Epidermal melanocyte (primary cell): ENCODE results near the gene P2RY2.
"Not testable (repeated sequence)": the region's sequence is repeated elsewhere in the genome, so short reads cannot be mapped to it uniquely, and the experiment has no call there.

Experiments used
- DNase-seq: peaks from one replicate; pipeline ENCODE4 v3.0.0; 2011; ENCODE audit warnings: low spot score; ENCODE audit not compliant: insufficient read length

P2RY2 gene

DNA sequence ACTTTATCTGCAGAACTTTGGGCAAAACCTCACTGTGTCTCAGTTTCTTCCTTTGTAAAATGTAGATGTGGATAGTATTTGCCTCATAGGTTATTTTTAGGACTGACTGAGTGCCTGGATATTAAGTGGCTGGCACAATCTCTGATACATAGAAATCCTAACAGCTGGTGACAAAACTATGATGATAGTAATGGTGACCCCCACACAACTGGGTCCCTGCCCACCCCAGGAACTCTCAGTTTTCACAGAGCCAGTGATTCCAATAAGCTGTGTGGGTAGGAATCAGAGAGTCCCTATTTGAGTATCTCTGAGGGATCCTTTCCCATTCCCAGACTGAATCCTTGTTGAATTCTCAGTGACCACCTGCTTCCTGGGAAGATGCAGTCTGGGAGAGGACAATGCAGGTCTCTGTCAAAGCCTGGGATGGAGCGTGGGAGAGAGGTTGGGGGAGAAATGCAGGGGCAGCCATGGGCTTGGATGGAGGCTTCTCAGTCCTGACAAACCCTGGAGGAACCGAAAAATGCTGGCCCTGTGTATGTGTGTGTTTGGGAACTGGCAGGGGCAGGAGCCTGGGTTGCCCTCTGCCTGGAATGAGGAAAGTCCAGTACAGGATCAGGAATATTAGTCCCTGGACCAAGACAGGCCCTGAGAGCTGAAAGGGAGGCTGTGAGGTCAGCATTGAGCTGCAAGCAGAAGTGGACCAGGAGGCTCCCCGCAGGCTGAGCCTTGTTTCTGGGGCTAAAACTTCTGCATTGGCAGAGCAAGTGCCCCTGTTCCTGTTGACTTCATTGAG, 48.0 kb downstream of the P2RY2 start:
- DNase-seq, result no peak

DNA sequence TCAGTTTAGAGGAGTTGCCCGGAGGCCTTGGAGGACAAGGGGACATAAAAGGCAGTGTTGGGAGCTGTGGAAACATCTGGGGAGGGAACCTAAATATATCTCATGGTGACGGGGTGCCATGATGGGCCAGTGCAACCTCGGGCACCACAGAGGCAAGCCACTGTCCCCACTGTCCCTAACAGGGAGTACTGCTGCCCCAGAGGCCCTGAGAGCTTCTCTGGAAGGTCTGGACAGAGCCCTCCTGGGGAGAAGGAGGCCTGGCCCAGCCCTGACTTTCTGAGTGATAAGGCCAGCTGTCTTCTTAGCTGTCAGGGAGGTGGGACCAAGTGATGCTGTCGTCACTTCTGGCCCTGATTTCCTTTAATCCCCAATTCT, 48.6 kb downstream of the P2RY2 start:
- DNase-seq, result no peak

DNA sequence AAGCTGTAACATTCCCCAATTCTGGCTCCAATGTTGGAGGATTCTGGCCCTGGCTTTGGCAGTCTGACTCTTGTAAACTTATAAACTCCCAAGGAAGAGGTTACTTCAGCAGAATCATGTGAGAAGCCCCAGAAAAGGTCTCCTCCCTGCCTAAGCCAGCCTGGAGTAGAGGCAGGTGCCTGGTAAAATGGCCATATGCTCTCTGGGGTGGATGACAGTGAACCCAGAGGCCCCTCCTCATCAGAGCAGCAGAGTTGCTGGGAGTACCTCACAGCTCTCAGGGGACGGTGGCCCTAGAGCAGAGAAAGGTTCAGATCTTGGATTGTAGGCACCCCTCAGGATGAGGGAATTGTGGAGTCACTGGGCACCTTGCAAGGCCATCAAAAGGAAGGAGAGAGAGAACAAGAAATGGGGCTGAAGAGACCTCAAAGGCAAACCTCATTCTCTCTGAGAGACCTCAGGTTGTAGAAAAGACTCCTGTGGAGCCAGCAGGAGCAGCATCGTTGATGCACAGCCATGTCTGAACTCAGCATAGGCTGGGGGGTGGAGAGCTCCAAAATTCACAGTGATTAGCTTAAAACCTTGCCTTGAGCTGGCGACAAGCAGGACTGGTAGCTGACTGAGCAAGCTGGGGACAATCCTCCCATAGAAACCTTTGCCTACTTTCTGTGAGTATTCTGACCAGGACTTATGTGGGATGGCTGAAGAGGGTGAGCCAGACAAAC, 49.2 kb downstream of the P2RY2 start:
- no peak for DNase-seq

DNA sequence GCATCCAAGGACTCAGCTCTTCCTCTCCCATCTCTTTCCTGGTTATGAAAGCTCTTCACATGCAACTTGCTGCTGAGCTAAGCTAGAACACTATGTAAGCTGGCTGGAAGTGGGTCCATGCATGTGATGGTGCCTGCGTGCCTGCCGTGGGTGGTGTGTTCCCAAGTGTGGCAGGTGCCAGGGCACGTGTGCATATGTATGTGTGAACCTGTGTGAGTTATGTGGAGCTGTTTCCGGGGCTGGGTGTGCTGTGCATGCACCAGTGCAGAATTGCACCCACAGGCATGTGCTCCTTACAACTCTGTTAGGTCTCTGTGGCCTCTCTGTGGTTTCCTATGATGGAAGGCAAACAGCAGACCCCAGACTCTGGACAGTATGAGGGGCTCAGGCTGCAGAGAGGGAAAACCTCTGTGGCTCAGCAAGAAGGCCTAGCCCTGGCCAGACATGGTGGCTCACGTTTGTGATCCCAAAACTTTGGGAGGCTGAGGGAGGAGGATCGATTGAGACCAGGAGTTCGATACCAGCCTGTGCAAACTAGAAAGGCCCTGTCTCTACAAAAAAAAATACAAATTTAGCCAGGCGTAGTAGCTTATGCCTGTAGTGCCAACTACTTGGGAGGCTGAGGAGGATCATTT, 49.9 kb downstream of the P2RY2 start:
- DNase-seq, result no peak

DNA sequence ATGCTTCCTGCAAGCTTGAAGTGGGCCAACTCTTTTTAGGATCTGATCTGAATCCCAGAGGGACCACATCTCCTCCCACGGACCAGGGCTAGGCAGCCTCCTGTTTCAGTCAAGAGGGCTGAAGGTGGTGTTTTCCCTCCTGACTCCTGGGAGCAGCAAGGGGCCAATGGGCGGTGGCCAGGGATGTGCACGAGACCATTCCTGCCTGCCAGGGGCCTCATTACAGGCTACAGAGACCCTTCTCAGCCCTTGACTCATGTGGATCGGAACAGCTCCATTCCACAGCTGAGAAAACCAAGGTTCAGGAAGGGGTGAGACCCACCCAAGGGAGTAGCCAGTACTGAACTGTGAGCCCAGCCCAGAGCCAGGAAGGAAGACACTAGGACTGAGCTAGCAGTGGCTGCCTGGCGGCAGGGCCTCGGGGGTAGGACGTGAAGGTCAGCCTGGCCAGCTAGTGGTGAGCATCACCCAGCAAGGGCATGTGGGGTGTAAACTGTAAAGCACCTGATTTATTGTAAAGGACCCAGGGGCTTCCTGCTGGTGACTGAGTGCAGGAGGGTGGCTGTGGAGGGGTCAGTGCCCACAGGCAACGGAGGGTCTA, 50.7 kb downstream of the P2RY2 start:
- no peak for DNase-seq

DNA sequence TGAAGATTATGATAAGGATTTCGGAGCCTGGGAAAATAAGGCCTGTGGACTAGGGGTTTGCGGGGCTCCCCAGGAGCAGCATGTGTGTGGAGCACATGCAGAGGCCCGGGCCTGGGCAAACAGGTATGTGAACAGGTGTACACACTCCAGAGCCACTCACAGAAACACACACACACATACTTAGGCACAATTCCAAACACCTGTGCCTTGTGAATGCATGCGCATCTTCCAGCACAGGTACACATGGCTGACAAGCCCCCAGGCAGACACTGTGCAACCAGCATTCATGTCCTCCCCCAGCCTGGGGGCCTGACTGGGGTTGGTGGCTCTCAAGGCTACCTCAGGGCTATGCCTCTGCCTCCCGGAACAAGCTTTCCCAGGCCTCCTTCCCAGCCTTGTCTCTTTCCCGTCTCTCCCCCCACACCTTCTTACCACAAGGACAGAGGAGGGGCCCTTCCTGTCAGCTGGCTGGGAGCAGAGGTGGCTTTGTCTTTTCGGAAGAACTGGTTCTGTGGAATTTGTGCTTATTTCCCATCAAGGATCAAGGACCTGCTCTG, 51.5 kb downstream of the P2RY2 start:
- no peak for DNase-seq

DNA sequence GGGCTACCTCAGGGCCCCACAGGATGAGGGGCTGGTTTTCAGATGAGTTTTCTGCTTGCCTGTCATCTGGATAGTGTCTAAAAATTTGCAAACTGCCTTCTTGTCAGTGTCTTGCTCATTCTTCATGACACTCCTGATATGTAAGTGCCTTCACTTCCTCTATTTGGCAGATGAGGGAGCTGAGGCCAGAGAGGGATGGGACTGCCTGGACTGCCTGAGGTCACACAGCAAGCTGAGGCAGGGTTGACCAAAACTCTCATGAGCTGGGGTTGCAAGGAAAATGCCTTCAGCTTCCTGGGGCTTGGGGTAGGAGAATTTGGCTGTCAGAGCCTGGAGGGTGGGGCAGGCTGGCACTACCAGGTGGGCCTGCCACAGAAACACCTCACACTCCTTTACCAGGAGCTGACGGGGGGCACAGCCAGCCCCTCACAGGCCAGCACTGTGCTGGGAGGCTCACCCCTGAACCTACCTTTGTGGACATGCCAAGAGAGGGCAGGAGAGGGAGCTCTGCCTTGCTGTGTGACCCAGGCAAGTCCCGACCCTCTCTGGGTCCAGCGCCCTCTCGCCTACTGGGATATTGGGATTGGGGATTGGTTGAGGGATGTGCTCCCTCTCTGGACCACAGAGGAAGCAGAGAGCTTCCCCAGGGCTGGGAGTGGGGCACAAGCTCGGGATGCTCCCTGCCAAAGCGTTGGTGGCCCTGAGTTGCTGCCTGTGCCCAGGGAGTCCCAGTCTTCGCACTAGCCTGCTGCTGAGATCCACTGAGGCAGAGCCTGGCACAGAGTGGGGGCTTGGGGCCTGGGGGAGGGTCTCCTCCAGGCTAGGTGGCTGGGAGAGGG, 52.2 kb downstream of the P2RY2 start:
- DNase-seq, result no peak

DNA sequence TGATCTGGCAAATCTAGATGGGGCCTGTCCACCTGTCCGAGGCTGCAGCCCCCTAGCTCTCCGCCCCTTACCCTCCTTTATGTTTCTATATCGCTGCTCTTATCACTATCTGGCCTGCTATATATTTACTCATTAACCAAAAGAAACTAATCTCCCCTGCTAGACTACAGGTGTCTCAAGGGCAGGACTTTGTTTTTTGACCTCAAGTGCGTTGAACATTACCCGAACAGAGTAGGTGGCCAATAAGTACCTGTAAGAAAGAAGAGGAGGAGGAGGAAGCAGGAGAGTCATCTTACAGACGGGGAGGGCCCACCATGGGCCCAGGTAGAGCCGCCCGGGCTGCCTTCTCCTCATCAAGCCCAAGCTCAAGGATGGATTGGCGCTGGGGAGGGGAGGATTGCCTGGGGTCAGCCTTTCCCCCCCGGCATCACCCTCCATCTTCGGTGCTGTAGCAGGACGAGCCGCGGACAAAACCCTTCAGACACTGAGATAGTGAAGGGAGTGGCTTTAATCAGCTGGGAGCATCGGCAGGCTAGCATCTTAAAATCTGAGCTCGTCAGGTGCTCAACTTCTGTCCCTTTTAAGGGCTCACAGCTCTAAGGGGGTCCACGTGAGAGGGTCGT, 52.9 kb downstream of the P2RY2 start:
- DNase-seq, result no peak

DNA sequence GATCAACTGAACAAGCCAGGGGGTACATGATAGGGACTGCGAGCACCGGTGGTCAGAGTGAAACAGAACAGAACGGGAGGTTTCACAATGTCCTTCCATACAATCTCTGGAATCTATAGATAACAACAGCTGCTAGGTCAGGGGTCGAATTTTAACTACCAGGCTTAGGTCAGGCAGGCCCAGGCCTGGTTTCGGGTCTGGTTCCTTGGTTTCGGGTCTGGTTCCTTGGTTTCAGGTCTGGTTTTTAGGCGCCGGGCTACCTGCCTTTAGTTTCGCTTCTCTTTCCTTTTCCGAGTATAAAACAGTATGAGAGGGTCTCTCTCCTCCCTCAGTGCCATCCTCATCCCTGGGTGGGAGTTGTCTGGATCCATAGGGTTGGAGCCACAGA, 53.4 kb downstream of the P2RY2 start:
- not testable (repeated sequence) for DNase-seq

DNA sequence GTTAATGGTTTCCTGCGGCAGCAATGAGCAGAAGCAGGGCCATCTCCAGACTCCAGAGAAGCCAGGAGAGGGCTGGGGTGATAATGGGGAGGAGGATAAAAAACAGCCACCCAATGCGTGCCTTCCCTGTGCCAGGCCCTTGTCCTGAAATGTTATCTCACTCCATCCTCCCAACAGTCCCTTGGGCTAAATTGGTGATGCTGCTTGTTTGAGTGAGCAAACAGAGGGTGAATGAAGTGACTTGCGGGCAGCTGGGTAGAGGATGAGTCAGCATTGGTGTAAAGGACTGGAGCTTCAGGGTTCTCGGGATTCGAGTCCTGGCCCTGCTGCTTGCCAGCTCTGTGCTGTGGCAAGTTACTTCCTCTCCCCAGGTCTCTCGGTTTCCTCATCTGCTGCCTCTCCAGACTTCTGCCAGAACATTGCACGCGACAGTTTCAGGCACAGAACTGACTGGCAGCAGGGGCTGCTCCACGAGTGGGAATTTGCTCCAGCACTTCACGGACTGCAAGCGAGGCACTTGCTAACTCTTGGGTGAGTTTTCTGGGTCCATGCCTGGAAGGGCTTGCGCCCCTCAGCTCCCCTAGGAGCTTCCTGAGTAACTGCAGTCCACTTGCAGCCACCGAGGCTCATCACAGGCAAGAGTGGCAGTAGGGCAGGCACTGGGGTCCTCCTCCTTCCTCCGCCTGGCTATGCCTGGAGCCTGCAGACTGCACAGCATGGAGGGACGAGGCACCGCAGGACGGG, 54.0 kb downstream of the P2RY2 start, which contains the start of gene P2RY6:
P2RY6 (plus strand) TSS at position 403 of the 744 bp plus-strand sequence. CDS start 24,181 bp downstream, outside the sequence.
- DNase-seq, result no peak

DNA sequence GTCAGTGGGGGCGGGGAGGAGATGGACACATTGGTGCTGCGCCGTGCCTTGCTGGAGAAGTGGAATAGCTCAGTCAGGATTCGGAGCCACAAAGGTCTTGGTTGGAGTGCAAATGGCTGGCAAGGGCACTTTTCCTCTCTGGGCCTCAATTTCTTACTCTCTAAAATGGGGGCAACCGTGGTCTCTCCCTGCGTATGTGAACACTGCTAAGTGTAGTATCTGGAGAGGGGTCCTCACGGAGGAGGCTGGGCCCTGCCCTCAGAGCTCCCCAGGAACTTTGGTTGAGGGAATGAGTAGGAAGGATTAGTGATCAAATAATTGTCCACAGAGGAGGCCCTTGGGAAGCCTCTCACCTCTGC, 54.6 kb downstream of the P2RY2 start:
- no peak for DNase-seq

DNA sequence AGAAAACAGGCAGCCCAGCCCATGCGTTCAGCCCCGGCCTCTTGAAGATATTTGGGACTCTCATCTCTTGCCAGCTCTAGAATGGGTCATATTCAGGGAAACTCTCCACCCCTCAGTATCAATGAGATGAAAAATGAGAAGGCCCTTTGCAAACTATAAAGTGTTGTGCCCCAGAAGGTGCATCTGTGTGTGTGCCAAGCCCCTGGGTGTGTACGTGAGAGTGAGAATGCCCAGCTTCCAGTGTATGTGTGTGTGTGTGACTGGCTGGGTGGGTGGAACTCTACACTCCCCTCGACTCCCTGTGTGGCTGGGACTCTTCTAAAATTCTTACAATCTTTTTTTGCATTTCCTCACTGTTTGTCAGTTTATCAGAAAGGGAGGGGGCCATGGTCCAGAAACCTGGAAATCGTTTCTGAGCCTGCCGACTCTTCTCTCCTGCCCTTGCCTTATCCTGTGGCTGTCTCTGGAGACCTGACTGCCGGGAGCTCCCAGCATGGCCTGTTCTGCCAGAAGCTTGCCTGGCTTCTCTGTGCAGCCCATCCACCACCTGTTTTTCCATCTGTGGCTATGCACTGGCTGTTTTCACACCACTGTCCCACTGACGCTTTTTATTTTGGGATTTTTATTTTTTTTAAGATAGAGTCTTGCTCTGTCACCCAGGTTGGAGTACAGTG, 55.3 kb downstream of the P2RY2 start:
- DNase-seq, result no peak

DNA sequence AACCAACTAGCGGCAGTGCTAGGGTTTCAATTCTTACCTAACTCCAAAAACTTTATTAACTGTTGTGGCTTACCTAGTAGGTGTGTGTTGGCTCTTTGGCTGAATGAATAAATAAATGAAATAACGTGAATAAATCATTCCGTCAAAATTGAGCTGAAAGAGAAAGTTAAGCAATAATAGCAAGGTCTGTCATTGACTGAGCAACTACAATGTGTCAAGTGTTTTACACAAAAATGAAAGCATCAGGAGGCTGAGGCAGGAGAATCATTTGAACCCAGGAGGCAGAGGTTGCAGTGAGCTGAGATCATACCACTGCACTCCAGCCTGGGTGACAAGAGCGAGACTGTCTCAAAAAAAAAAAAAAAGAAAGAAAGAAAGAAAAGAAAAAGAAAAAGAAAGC, 56.1 kb downstream of the P2RY2 start:
- not testable (repeated sequence) for DNase-seq

DNA sequence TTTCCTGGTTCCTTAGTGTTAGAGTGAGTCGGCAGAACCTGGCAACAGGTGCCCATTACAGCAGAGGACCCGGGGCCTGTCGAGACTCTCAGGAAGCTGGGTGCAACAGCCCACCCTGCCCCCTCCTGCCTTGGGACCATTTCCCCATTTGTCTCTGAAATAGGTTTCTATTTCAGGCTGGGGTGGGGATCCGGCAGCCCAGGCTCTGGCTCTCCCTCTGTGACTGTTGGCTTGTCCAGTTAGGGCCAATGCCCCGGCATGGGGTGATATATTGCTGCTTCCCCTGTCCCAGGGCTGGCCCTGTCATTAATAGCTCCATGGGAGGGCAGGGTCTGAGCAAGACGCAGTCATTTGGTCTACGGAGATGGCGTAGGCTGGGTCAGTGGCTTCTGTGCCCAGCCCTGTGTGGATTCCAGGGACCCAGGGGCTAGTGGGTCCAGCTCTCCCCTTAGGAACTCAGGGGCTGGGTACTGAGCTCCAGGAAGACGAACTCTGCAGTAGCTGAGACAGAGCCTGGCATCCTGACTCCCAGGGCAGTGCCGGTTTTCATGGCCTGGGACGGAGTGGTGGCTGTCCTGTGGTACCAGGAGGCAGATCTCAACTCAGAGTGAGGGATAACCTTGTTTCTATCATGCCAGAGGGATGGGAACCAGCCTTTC, 56.8 kb downstream of the P2RY2 start:
- DNase-seq, result no peak

DNA sequence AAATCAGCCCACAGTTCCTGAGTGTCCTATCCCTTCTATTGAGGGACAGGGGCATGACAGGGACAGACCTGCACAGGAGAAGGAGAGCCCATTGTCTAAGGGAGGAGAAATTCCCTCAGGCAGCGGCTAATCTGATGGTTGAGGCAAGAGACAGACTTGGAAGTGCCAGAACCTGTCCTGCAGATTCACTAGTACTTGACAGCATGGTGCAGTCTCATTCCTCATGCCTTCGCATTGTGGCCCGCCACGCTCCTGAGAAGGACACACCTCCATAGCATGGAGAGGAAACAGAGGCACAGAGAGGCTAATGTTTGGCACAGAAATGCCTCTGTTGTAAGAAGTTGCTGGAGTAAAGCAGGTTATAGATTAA, 57.3 kb downstream of the P2RY2 start:
- no peak for DNase-seq

DNA sequence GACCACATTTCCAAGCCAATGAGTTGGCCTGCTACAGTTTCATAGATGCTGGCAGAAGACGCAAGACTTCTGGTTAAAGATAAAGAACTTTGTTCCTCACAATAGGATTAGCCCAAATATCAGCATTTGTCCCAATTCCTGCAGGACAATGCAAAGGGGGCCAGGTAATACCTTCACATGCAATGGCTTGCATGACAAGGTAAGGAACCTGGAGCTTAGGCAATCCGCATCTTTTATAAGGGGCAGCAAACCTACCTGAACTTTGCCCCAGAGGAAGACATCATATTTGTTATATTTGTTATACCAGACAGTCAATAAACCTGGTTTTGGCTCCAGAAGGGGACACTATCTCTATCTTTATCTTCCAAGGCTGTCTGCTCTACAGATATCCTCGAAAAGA, 59.4 kb downstream of the P2RY2 start:
- no peak for DNase-seq

DNA sequence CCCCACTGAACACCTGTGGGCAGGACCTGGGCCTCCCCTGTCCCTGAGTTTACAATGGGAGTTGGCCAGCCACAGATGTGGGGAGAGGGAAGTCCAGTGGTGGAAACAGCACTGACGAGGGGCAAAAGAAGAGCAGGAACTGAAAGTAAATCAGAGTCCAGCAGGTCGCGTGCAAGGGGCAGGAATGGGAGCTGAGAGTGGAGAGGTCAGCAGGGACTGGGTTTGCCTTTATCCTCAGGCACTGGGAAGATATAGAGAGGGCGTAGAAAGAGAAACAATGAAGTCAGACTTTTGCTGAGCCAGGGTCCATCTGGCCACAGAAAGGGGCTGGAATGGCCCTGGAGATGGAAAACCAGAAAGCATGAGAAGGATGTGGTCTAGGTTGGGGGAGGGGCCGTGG, 62.5 kb downstream of the P2RY2 start:
- no peak for DNase-seq

DNA sequence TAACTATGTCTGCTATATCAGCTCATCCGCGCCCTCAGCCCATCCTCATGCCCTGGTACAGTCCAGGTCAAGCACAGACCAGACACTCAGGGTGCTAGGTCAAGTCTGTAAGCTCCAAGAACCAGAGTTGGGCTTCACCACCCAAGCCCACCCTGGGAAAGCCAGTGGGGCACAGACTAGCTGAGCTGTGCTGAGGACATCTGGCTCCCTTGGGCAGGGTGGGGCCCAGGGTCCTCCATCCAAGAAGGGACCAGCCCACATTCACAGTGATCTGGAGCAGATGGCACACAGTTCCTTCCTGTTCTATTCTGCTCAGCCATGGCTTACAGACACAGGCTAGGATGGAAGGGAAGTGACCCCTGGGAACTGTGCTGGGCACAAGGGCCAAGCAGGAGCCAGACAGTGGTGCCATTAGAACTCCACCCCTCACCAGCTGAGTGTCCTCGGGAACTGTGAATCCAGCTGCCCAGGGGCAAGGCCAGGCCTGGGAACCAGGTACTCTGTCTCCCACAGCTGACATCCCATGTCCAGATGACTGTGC, 63.2 kb downstream of the P2RY2 start:
- no peak for DNase-seq
